ENCODE results near the gene ADAM30. TPM values are rescaled to one million over a fixed set of nuclear protein-coding genes. Genes with fewer than 3 reads are reported as not detected.

The ADAM30 gene
- total RNA-seq, 1 experiment from 2014 or later: not detected

- peaks cover 68% of the 10 kb centered on the region for H3K36me3 ChIP-seq (ENCODE audit: low read depth, low read length)
- no peaks in the 10 kb centered on the region for H3F3A ChIP-seq (ENCODE audit: low read length, unreplicated experiment)
- H3K27me3 ChIP-seq (ENCODE audit: low read length): no peaks in the 10 kb centered on the region
- H3K27ac ChIP-seq (ENCODE audit: low read length): no peak overlapping the region
- no peak overlapping the region for H3K4me2 ChIP-seq (ENCODE audit: low read length)
- no peaks in the 10 kb centered on the region; the same call in 1 of the 2 replicates for H3K9me3 ChIP-seq (ENCODE audit: low read length)
- H3K4me3 ChIP-seq (ENCODE audit: low read length): no peak overlapping the region
- no TSS peak for BruUV-seq (replicated peaks)
- H3K79me2 ChIP-seq (ENCODE audit: low read length): no peaks in the 10 kb centered on the region
- no peaks in the 10 kb centered on the region for H3K9me2 ChIP-seq (replicated peaks; ENCODE audit: low read length)
- no peak overlapping the region for H2AFZ ChIP-seq (ENCODE audit: low read length)
- no peak for ATAC-seq
- no peaks in the 10 kb centered on the region for H4K20me1 ChIP-seq (ENCODE audit: low read length)
- TF ChIP-seq EZH2 (IDR thresholded peaks at IDR 0.05; ENCODE audit: low read length, unreplicated experiment): no peak
- no peak for TF ChIP-seq EZH2phosphoT487 (IDR thresholded peaks at IDR 0.05; ENCODE audit: borderline replicate concordance, low read length)
- no peak for TF ChIP-seq CTCF (conservative IDR thresholded peaks at IDR 0.05; ENCODE audit: low read depth, low read length)
- ChIA-PET POLR2A (ENCODE audit: unreplicated experiment) (no interaction called here), CTCF (no interaction called here)
- DNase-seq: no peak
- intact Hi-C loops (cut with micrococcal nuclease): no loop called here
- no peaks in the 10 kb centered on the region for H3K4me1 ChIP-seq (ENCODE audit: insufficient read depth, low read length)
- no peak overlapping the region for H3K9ac ChIP-seq (ENCODE audit: low read length)
Measured at GRCh38 chr1:119935915-119936314, 39.6 kb upstream of the ADAM30 start.

- no peak overlapping the region for H3K9ac ChIP-seq (ENCODE audit: low read length)
- no peaks in the 10 kb centered on the region; the same call in 1 of the 2 replicates for H3K9me3 ChIP-seq (ENCODE audit: low read length)
- POLR2A ChIA-PET (ENCODE audit: unreplicated experiment): no interaction called here
- no peak for DNase-seq
- peaks cover under 1% of the 10 kb centered on the region for H3K4me1 ChIP-seq (ENCODE audit: insufficient read depth, low read length)
- intact Hi-C loops (cut with micrococcal nuclease): no loop called here
- H3K27ac ChIP-seq (ENCODE audit: low read length): no peak overlapping the region
- H4K20me1 ChIP-seq (ENCODE audit: low read length): no peaks in the 10 kb centered on the region
- peaks cover 64% of the 10 kb centered on the region for H3K36me3 ChIP-seq (ENCODE audit: low read depth, low read length)
- H3F3A ChIP-seq (ENCODE audit: low read length, unreplicated experiment): no peaks in the 10 kb centered on the region
- CTCF ChIA-PET: no interaction called here
- TF ChIP-seq EZH2 (IDR thresholded peaks at IDR 0.05; ENCODE audit: low read length, unreplicated experiment) (no peak), EZH2phosphoT487 (IDR thresholded peaks at IDR 0.05; ENCODE audit: borderline replicate concordance, low read length) (no peak), CTCF (conservative IDR thresholded peaks at IDR 0.05; ENCODE audit: low read depth, low read length) (no peak)
- H3K79me2 ChIP-seq (ENCODE audit: low read length): no peaks in the 10 kb centered on the region
- H3K4me3 ChIP-seq (ENCODE audit: low read length): no peak overlapping the region
- no TSS peak for BruUV-seq (replicated peaks)
- H3K4me2 ChIP-seq (ENCODE audit: low read length): no peak overlapping the region
- H3K9me2 ChIP-seq (replicated peaks; ENCODE audit: low read length): no peaks in the 10 kb centered on the region
- H3K27me3 ChIP-seq (ENCODE audit: low read length): no peaks in the 10 kb centered on the region
- H2AFZ ChIP-seq (ENCODE audit: low read length): no peak overlapping the region
- no peak for ATAC-seq
Measured at GRCh38 chr1:119935373-119935772, 39.1 kb upstream of the ADAM30 start.

DNA sequence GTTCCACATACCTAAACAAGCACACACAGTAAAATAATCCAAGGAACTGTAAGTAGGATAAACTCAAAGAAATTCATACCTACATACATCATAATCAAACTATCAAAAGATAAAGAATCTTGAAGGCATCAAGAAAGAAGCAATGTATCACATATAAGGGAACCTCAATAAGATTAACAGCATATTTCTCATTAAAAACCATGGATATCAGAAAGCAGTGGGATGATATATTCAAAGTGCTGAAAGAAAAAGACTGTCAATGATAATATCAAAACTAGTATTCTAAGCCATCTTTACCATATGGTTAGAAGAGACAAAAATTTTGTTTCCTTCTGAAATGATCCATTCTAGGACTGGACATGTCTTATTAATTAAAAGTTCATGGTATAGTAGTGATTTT is 37.1 kb upstream of the ADAM30 start:
- ChIA-PET CTCF (no interaction called here), POLR2A (ENCODE audit: unreplicated experiment) (no interaction called here)
- Histone ChIP-seq H3K4me2 (ENCODE audit: low read length) (no peak overlapping the region), H2AFZ (ENCODE audit: low read length) (no peak overlapping the region), H3F3A (ENCODE audit: low read length, unreplicated experiment) (no peaks in the 10 kb centered on the region), H3K4me3 (ENCODE audit: low read length) (no peak overlapping the region), H3K36me3 (ENCODE audit: low read depth, low read length) (peaks cover 60% of the 10 kb centered on the region), H3K9me3 (ENCODE audit: low read length) (no peaks in the 10 kb centered on the region; the same call in 1 of the 2 replicates), H3K9ac (ENCODE audit: low read length) (no peak overlapping the region), H4K20me1 (ENCODE audit: low read length) (peaks cover 3% of the 10 kb centered on the region; the same call in 1 of the 2 replicates), H3K4me1 (ENCODE audit: insufficient read depth, low read length) (peaks cover 7% of the 10 kb centered on the region), H3K27me3 (ENCODE audit: low read length) (no peaks in the 10 kb centered on the region), H3K9me2 (replicated peaks; ENCODE audit: low read length) (no peaks in the 10 kb centered on the region), H3K27ac (ENCODE audit: low read length) (no peak overlapping the region), H3K79me2 (ENCODE audit: low read length) (no peaks in the 10 kb centered on the region)
- ATAC-seq: no peak
- intact Hi-C loops (cut with micrococcal nuclease): no loop called here
- TF ChIP-seq EZH2phosphoT487 (IDR thresholded peaks at IDR 0.05; ENCODE audit: borderline replicate concordance, low read length) (no peak), EZH2 (IDR thresholded peaks at IDR 0.05; ENCODE audit: low read length, unreplicated experiment) (no peak), CTCF (conservative IDR thresholded peaks at IDR 0.05; ENCODE audit: low read depth, low read length) (no peak)
- DNase-seq: no peak
- BruUV-seq (replicated peaks): no TSS peak
